GM12865 (cell line): ENCODE data around the gene DPP4.

ENCODE experiments used
- DNase-seq: peaks from one replicate; pipeline ENCODE4 v3.0.0; 2010; ENCODE audit warnings: low read depth
- H3K4me3 ChIP-seq: 2 replicates; pipeline ENCODE4 v1.5.1; 2011; ENCODE audit warnings: mild to moderate bottlenecking, low read depth, low read length, control low read depth
- CTCF ChIP-seq: IDR thresholded peaks from 2 replicates; pipeline ENCODE4 v1.5.1; 2011; ENCODE audit warnings: low read length, control low read depth, low read depth, inconsistent platforms; ENCODE audit not compliant: insufficient read depth; ENCODE audit errors: missing control alignments

Gene DPP4

GRCh38 chr2:162073888-162074631 lies at the start of gene DPP4:
Gene DPP4, minus strand, starts transcription at chr2:162074215. Its CDS starts 234 bp downstream, at chr2:162073981.
- peak; percentile 2 for TF ChIP-seq CTCF
- peak within 1 kb of the TSS; percentile 70 for H3K4me3 ChIP-seq
- peak; percentile 75 for DNase-seq

DNA sequence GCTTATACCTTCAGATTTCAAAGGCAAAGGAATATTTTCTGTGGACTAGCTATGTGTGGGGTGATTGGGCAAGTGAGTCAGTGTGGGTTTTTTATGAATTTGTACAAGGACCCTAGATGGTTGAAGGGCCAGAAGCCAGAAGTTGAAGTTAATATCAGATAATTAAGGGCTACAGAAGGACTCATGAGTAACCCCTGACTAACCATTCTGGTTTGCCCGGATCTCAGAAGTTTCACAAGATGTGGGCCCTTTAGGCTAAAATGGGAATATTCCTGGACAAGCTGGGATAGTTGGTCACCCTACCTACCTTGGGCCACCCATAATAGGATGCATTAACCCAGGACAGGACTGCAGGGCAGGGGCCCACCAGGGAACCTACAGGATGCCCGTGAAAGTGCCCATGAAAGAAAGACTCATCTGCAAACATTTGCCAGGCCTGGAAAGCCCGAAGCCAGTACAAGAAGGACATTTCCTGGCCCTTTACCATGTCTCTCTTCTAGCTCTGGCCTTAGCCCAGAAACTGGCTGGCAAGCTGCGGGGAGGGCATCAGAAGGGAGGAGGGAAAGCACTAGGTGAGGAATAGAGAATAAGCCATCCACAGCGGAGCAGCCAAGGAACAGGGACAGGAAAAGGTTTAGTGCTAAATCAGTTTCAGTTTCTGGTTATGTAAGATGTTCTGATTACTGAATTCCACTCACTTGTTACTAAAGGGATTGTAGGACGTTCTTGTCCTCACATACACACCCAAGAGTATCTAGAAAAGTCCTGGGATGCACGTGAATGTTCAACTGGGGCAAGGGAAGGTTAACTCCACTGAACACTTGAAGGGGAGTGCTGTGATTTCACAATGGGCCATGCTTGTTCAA lies 44.4 kb upstream of the DPP4 start:
- no peak for TF ChIP-seq CTCF
- no peak for DNase-seq
- H3K4me3 ChIP-seq = no peak overlapping the region

DNA sequence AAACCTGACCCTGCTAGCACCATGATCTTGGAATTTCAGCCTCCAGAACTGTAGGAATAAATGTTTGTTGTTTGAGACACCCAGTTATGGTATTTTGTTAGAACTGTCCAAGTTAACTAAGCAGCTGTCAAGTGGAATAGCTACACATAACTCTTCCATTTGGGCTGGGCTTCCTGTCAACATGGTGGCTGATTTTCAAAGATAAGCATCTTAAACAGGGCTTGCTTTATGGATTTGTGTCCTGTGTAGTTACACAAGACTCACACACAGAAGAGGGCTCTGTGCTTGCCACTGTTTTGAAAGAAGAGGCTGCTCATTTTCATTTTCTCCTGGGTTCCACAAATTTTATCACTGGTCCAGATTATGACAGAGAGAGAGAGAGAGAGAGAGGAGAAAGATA lies 42.3 kb upstream of the DPP4 start:
- no peak overlapping the region for H3K4me3 ChIP-seq
- no peak for TF ChIP-seq CTCF
- no peak for DNase-seq

GRCh38 chr2:162115076-162115475 lies 41.1 kb upstream of the DPP4 start:
- no peak for DNase-seq
- TF ChIP-seq CTCF = no peak

DNA sequence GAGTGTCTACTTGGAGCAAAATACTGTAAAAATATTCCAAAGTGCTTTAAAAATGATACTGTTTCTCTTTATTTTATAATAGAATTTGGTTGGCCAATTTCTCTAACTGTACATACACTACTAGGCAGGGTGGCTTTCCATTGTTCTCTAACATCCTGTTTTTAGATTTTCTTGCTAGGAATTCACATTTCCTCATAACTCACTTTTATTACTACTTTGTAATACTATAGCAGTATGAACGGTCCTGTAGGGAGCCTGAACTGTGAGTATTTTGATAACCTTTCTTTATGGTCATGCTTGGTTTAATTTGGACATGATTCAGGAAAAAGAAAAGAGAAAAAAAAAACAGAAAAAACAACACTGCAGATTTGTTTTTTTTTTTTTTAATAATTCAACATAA lies 40.3 kb upstream of the DPP4 start:
- DNase-seq = no peak
- TF ChIP-seq CTCF = no peak
- H3K4me3 ChIP-seq = no peak overlapping the region

More at GRCh38 chr2:162115076-162115475, 41.1 kb upstream of the DPP4 start:
- H3K4me3 ChIP-seq = no peak overlapping the region

DNA sequence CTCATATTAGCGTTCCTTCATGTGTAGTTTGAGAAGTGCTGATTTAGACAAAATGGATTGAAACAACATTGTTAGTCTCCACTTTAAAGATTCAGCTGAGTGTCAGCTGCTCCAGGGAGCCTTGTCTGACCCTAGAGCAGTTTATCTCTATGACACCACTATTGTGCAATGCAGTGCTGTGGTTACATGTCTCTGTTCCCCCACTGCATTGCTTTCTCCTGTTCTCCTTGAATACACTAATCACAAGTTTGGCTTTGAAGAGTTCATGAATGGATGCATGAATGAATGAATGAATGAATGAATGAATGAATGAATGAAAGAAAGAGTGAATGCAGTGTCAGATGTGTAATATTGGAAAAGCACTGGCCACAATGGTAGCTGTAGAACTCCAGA lies 39.8 kb upstream of the DPP4 start:
- no peak for TF ChIP-seq CTCF
- no peak for DNase-seq
- no peak overlapping the region for H3K4me3 ChIP-seq
